Ovary (tissue), 3 donors: ENCODE results near the gene TLE2.

Experiments used
- EP300 ChIP-seq: sonication (generic); formaldehyde crosslinking; IDR thresholded peaks from one replicate; pipeline ENCODE4 v1.6.1; 2017; ENCODE audit warnings: antibody characterized with exemption
- POLR2A ChIP-seq: fragments of 450-650 bp; IDR thresholded peaks from one replicate; pipeline ENCODE4 v1.6.1; 2017; ENCODE audit warnings: antibody characterized with exemption, mild to moderate bottlenecking, moderate library complexity
- TF ChIP-seq, protein P1 (sequence below), 3 donors: fragments of 450-650 bp in 2 of 3; fragments of 200-600 bp in 1 of 3; IDR thresholded peaks; one replicate each; pipeline versions ENCODE4 v1.5.1 to v1.8.0; 2016 to 2022; ENCODE audit warnings: antibody characterized with exemption in 3 of 3, mild to moderate bottlenecking in 1 of 3
- donor health status: DM: no; HTN: no; CAD: no.

DNA sequence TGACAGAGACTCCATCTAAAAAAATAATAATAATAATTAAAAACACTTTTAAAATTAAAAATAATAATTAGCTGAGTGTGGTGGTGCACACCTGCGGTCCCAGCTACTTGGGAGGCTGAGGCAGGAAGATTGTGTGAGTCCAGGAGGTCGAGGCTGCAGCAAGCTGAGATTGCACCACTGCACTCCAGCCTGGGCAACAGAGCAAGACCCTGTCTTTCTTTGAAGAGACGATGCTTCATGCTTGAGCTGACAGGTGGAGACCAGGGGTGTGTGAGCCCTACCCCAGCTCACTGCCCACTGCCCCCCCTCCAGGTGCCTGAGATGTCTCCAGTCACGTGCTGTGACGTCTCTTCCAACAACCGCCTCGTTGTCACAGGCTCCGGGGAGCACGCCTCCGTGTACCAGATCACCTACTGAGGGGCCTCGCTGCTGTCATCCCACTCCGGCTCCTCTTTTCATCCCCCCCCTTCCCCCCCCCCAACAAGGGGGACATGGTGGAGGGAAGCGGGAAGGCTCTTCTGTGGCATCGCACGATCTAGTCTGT lies 34.4 kb downstream of the TLE2 start:
- TF ChIP-seq, protein P1, sequence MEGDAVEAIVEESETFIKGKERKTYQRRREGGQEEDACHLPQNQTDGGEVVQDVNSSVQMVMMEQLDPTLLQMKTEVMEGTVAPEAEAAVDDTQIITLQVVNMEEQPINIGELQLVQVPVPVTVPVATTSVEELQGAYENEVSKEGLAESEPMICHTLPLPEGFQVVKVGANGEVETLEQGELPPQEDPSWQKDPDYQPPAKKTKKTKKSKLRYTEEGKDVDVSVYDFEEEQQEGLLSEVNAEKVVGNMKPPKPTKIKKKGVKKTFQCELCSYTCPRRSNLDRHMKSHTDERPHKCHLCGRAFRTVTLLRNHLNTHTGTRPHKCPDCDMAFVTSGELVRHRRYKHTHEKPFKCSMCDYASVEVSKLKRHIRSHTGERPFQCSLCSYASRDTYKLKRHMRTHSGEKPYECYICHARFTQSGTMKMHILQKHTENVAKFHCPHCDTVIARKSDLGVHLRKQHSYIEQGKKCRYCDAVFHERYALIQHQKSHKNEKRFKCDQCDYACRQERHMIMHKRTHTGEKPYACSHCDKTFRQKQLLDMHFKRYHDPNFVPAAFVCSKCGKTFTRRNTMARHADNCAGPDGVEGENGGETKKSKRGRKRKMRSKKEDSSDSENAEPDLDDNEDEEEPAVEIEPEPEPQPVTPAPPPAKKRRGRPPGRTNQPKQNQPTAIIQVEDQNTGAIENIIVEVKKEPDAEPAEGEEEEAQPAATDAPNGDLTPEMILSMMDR (IDR thresholded peaks at IDR 0.05) = no peak
- TF ChIP-seq POLR2A (no peak), EP300 (no peak)
